ENCODE data around the gene HSPA14.

Gene HSPA14

GRCh38 chr10:14876764-14877163, 38.7 kb downstream of the HSPA14 start:
- TF ChIP-seq, protein P1, sequence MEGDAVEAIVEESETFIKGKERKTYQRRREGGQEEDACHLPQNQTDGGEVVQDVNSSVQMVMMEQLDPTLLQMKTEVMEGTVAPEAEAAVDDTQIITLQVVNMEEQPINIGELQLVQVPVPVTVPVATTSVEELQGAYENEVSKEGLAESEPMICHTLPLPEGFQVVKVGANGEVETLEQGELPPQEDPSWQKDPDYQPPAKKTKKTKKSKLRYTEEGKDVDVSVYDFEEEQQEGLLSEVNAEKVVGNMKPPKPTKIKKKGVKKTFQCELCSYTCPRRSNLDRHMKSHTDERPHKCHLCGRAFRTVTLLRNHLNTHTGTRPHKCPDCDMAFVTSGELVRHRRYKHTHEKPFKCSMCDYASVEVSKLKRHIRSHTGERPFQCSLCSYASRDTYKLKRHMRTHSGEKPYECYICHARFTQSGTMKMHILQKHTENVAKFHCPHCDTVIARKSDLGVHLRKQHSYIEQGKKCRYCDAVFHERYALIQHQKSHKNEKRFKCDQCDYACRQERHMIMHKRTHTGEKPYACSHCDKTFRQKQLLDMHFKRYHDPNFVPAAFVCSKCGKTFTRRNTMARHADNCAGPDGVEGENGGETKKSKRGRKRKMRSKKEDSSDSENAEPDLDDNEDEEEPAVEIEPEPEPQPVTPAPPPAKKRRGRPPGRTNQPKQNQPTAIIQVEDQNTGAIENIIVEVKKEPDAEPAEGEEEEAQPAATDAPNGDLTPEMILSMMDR (IDR thresholded peaks at IDR 0.05; ENCODE audit: low read depth, low read length), result no peak
- DNase-seq (ENCODE audit: extremely low read depth, low read depth), result no peak

GRCh38 chr10:14878266-14879123, 40.4 kb downstream of the HSPA14 start, which contains the start of gene SUV39H2:
Gene SUV39H2 (plus strand): TSS chr10:14878866. CDS start chr10:14878889, 23 bp downstream.
- TF ChIP-seq, protein P1 (IDR thresholded peaks at IDR 0.05; ENCODE audit: low read depth, low read length), result peak; percentile 6; the same call in 1 of the 2 replicates
- peak; percentile 86 for DNase-seq (ENCODE audit: extremely low read depth, low read depth)

GRCh38 chr10:14879124-14879927, 41.2 kb downstream of the HSPA14 start:
- DNase-seq (ENCODE audit: extremely low read depth, low read depth), result no peak
- TF ChIP-seq, protein P1 (IDR thresholded peaks at IDR 0.05; ENCODE audit: low read depth, low read length), result no peak

GRCh38 chr10:14879928-14880193, 41.8 kb downstream of the HSPA14 start:
- no peak for DNase-seq (ENCODE audit: extremely low read depth, low read depth)
- TF ChIP-seq, protein P1 (IDR thresholded peaks at IDR 0.05; ENCODE audit: low read depth, low read length), result no peak

GRCh38 chr10:14880229-14880628, 42.1 kb downstream of the HSPA14 start:
- TF ChIP-seq, protein P1 (IDR thresholded peaks at IDR 0.05; ENCODE audit: low read depth, low read length), result no peak
- no peak for DNase-seq (ENCODE audit: extremely low read depth, low read depth)

GRCh38 chr10:14884082-14884481, 46.0 kb downstream of the HSPA14 start:
- DNase-seq (ENCODE audit: extremely low read depth, low read depth), result no peak
- TF ChIP-seq, protein P1 (IDR thresholded peaks at IDR 0.05; ENCODE audit: low read depth, low read length), result no peak

- TF ChIP-seq, protein P1 (IDR thresholded peaks at IDR 0.05; ENCODE audit: low read depth, low read length), result no peak; the same call in none of the 2 replicates
- no peak for DNase-seq (ENCODE audit: extremely low read depth, low read depth)
Observed at GRCh38 chr10:14889318-14889717, 51.2 kb downstream of the HSPA14 start.
